ENCODE results near the gene SGF29.

GRCh38 chr16:28504707-28505404 is 48.9 kb upstream of the SGF29 start:
- TF ChIP-seq, protein P1, sequence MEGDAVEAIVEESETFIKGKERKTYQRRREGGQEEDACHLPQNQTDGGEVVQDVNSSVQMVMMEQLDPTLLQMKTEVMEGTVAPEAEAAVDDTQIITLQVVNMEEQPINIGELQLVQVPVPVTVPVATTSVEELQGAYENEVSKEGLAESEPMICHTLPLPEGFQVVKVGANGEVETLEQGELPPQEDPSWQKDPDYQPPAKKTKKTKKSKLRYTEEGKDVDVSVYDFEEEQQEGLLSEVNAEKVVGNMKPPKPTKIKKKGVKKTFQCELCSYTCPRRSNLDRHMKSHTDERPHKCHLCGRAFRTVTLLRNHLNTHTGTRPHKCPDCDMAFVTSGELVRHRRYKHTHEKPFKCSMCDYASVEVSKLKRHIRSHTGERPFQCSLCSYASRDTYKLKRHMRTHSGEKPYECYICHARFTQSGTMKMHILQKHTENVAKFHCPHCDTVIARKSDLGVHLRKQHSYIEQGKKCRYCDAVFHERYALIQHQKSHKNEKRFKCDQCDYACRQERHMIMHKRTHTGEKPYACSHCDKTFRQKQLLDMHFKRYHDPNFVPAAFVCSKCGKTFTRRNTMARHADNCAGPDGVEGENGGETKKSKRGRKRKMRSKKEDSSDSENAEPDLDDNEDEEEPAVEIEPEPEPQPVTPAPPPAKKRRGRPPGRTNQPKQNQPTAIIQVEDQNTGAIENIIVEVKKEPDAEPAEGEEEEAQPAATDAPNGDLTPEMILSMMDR (IDR thresholded peaks at IDR 0.05): no peak
- TF ChIP-seq POLR2A (IDR thresholded peaks at IDR 0.05) (no peak), POLR2AphosphoS5 (IDR thresholded peaks at IDR 0.05) (no peak), EP300 (IDR thresholded peaks at IDR 0.05) (no peak)
